Measurements from ENCODE around the gene CAMTA1.

DNA sequence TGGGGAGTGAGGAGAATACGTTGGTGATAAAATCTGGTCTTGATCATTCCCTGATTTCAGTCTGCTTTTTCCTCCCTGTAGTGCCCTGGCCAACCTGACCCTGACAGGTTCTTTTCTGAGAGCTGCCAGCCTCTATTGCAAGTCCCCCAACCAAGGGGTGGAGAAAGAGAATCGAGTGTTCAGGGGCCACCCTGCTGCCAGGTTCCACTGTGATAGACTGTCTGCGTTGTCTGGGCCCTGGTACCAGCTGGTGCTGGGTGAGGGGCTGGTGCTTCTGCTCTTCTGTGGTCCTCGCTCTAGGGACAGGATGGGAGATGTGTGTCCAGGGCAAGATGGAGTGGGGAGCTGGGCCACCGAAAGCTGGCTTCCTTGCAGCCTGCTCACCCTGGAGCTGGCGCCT is 214.6 kb downstream of the CAMTA1 start:
- TF ChIP-seq SMC3 (conservative IDR thresholded peaks at IDR 0.05; ENCODE audit: poor library complexity) (no peak), CTCF (IDR thresholded peaks at IDR 0.05; ENCODE audit: poor library complexity, severe bottlenecking) (no peak), EZH2 (IDR thresholded peaks at IDR 0.05; ENCODE audit: borderline replicate concordance, insufficient read depth, low read length, poor library complexity, severe bottlenecking) (no peak), EP300 (conservative IDR thresholded peaks at IDR 0.05; ENCODE audit: poor library complexity, severe bottlenecking) (no peak), POLR2AphosphoS5 (IDR thresholded peaks at IDR 0.05) (no peak)

All from neural cell (in vitro differentiated cells).